ENCODE measurements around the gene TANGO6.
A peak's percentile ranks its signal among the peaks of the same experiment; 100 is the strongest.
"Not testable (repeated sequence)": the region's sequence is repeated elsewhere in the genome, so short reads cannot be mapped to it uniquely, and the experiment has no call there.

TANGO6 gene

GRCh38 chr16:69118468-69118867 lies 275.1 kb downstream of the TANGO6 start:
- DNase-seq (ENCODE audit: low read depth) = no peak

DNA sequence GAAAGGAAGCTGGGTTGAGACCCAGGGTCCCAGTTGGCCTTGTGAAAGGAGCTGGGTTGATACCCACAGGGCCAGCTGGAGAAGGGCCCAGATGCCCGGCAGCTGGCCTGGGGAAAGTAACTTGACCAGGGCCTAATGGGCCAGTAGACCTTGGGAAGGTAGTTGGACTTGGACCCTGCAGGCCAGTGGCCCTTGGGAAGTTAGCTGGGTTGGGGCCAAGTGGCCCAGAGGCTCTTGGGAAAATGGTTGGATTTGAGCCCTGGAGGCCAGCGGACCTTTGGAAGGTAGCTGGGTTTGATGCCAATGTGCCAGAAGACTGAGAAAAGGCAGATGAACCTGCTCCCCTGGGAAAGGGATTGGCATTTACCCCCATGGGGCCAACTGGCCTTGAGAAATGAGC lies 275.7 kb downstream of the TANGO6 start:
- DNase-seq (ENCODE audit: low read depth) = no peak

DNA sequence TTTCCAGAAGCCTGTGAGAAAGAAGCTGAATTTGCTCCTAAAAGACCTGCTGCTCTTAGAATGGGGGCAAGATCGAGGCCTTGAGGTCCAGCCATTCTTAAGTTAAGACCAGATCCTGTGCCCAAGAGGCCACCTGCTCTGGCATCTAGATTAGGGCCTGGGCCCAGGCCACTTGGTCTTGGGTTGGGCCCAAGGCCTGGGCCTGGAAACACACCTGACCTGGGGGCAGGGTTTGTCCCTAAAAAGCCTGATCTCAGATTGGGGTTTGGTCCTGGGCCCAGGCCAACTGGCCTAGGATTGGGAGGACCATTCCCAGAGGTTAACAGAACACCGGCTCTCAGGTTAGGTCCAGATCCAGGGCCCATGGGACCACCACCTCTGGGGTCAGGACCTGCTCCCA lies 276.2 kb downstream of the TANGO6 start:
- DNase-seq (ENCODE audit: low read depth) = no peak

GRCh38 chr16:69120096-69120664 lies 276.8 kb downstream of the TANGO6 start:
- no peak for DNase-seq (ENCODE audit: low read depth)

GRCh38 chr16:69123910-69124309 lies 280.6 kb downstream of the TANGO6 start:
- DNase-seq (ENCODE audit: low read depth) = peak; percentile 70

GRCh38 chr16:69124406-69124805 lies 281.1 kb downstream of the TANGO6 start:
- not testable (repeated sequence) for DNase-seq (ENCODE audit: low read depth)

GRCh38 chr16:69124961-69125360 lies 281.6 kb downstream of the TANGO6 start:
- DNase-seq (ENCODE audit: low read depth) = not testable (repeated sequence)

DNA sequence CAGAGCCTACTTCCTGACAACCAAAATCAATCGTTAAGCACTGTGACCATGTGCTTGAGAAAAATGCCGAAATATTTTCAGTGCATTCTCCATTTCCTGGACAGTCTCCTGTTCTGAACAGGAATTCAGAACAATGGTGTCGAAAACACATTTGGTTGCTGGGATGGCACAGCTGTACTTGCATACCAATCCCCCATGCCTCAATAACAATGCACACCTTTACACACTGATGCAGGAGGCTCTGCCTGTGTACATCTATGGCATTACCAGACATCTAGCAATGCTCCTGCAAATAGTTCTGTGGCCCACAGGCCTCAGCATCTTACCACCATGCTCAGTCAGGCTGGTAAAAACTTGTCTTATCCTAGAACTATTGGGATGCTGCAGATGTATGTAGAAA lies 282.9 kb downstream of the TANGO6 start:
- no peak for DNase-seq (ENCODE audit: low read depth)

GRCh38 chr16:69126801-69127200 lies 283.5 kb downstream of the TANGO6 start:
- not testable (repeated sequence) for DNase-seq (ENCODE audit: low read depth)

DNA sequence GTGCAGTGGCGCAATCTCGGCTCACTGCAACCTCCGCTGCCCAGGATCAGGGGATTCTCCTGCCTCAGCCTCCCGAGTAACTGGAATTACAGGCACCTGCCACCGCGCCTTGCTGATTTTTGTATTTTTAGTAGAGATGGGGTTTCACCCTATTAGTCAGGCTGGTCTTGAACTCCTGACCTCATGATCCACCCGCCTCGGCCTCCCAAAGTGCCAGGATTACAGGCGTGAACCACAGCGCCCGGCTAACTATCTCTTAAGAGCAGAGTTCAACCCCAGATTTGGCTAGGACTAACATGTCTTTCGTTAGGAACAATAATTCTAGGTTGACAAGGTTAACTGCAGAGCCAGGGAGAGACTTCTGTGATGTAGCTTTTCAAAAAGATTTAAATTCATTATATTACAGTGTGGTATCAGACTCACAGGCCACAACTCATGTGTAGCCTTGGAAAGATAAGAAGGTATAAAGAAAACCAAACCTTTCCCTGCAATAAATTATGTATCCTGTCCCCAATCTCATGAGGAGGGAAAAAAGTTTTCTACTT lies 284.7 kb downstream of the TANGO6 start:
- DNase-seq (ENCODE audit: low read depth) = no peak

- no peak for DNase-seq (ENCODE audit: low read depth)
Measured at GRCh38 chr16:69130461-69130860, 287.1 kb downstream of the TANGO6 start.

- DNase-seq (ENCODE audit: low read depth) = no peak
Measured at GRCh38 chr16:69131167-69131838, 288.0 kb downstream of the TANGO6 start.

- peak; percentile 83 for DNase-seq (ENCODE audit: low read depth)
Measured at GRCh38 chr16:69131839-69132423, 288.6 kb downstream of the TANGO6 start.

DNA sequence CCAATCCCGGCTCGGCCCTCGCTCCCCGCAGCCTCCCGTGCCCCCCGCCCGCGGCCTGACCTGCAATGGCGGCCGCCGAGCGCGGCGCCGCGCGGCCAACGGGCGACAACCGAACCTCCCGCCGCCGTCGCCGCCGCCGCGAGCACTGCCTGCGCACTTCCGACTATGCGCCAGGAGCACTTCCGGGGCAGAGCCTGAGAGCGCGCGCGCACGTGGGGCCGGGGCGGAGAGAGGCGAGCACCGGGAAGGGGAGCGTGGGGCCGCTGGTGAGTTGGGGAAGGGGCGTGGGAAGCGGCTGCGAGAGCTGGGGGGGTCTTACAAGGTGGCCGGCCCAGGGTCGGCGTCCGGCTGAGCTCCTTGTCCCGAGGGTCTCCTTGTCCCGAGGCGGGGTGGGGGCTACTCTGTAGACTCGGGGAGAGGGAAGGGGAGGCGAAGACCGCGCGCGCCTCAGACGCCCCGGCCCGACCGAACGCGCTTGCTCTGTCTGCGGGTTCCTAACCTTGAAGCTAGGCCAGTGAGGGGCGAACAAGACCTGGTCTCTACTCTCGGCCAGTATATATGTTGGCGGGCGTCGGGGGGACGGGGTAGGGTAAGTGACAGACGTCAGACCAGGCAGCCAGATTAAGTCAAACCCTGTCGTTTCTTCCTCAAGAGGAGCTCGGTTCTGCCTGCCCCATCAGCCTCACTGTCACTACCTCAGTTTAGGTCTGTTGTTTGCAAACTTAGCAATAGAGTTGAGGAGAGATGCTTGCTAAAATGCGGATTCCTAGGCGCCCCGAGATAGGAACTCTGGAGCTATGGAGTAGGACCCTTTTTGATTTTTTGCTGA lies 289.3 kb downstream of the TANGO6 start, which contains the start of the genes CHTF8 and UTP4:
CHTF8 (minus strand) TSS at position 165 of the 829 bp plus-strand sequence. CDS start 11,130 bp downstream, outside the sequence.
UTP4 (plus strand) TSS at position 226 of the 829 bp plus-strand sequence. CDS start 811 bp downstream, outside the sequence.
- DNase-seq (ENCODE audit: low read depth) = peak; percentile 85

GRCh38 chr16:69133373-69133954 lies 290.1 kb downstream of the TANGO6 start:
- no peak for DNase-seq (ENCODE audit: low read depth)

Data from iris pigment epithelial cell (primary cell).